Kidney tubule cell (primary cell): Measurements from ENCODE around the gene C12orf75.
"Not testable (repeated sequence)": the region's sequence is repeated elsewhere in the genome, so short reads cannot be mapped to it uniquely, and the experiment has no call there.

Experiments
- DNase-seq: peaks from one replicate; pipeline ENCODE4 v3.0.0-alpha.2; 2018; ENCODE audit warnings: low spot score

C12orf75 gene

DNA sequence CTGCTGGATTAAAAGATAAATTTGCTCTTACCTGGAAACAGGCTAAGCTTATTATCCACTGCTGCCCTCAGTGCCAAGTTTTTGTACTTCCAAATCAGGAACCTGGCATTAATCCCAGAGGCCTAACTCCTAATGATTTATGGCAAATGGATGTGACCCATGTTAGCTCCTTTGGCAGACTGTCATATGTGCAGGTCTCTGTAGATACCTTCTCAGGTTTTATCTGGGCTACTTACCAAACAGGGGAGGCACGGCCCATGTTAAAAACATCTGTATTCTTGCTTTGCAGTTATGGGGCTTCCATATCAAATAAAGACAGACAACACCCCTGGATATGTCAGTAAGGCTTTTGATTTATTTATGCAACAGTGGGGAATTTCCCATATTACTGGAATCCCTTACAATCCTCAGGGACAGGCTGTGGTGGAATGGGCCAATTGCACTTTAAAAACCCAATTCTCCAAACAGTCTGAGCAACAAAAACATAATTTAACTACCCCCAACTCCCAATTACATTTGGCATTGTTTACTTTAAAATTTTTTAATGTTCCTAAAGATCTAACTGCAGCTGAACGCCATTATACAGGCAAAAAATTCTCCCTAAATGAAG lies 19.9 kb upstream of the C12orf75 start:
- DNase-seq: not testable (repeated sequence)

DNA sequence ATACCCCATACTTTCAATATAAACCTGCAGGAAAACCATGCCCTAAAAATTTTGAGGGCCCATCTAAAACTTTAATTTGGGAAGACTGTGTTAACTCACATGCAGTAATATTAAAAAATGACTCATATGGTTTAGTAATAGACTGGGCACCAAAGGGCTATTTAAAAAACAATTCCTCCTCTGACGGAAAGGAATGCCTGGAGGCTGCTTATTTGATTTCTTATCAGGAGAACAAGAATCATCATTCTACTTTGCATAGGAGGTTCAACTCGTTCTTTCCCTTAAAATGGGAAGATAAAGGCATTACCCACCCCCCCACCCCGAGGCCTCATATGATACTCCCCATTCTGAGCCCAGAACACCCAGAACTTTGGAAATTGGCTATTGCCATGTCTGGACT lies 18.6 kb upstream of the C12orf75 start:
- DNase-seq: not testable (repeated sequence)

DNA sequence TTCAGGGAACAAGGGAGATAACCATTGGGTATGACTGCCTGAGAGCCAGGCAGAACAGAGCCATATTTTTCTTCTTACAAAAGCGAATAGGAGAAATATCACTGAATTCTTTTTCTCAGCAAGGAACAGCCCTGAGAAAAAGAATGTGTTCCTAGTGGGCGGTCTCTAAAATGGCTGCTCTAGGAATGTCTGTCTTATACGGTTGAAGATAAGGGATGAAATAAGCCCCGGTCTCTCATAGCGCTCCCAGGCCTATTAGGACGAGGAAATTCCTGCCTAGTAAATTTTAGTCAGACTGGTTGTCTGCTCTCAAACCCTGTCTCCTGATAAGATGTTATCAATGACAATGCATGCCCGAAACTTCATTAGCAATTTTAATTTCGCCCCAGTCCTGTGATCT lies 16.7 kb upstream of the C12orf75 start:
- not testable (repeated sequence) for DNase-seq

DNA sequence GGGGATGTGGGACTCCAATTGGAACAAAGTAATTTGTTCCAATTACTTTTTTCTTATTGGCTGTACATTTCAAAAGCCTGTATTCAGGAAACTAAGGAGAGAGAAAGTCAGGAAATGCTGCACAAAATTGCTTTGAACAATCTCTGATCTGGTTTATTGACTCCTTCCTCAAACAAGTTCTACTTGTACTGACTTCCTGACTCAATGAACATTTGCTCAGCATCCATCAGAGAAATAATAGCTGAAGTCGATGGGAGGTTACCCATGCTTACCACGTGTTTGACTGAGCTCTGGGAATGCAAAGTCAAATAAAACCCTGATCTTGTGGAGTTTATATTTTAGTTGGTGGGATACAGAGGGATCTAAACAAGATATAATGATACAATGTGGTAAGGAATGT lies 15.4 kb upstream of the C12orf75 start:
- no peak for DNase-seq

DNA sequence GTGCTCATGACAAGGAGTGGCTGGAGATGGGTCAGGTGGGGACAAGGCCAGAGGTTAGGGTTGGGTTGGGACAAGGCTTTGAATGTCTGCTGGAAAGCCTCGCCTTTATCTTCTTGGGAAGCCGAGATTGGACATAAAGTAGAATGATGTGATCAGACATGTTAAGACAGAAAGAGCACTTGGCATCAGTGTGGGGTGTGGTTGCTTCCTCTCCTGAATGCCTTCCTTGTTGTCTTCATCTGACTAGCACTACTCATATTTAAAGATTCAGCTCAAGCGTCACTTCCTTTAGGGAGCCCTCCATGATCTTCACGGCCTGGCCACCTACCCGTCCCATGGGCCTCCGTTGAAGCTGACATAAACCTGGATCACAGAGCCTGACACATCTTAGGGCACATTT lies 14.8 kb upstream of the C12orf75 start:
- no peak for DNase-seq

DNA sequence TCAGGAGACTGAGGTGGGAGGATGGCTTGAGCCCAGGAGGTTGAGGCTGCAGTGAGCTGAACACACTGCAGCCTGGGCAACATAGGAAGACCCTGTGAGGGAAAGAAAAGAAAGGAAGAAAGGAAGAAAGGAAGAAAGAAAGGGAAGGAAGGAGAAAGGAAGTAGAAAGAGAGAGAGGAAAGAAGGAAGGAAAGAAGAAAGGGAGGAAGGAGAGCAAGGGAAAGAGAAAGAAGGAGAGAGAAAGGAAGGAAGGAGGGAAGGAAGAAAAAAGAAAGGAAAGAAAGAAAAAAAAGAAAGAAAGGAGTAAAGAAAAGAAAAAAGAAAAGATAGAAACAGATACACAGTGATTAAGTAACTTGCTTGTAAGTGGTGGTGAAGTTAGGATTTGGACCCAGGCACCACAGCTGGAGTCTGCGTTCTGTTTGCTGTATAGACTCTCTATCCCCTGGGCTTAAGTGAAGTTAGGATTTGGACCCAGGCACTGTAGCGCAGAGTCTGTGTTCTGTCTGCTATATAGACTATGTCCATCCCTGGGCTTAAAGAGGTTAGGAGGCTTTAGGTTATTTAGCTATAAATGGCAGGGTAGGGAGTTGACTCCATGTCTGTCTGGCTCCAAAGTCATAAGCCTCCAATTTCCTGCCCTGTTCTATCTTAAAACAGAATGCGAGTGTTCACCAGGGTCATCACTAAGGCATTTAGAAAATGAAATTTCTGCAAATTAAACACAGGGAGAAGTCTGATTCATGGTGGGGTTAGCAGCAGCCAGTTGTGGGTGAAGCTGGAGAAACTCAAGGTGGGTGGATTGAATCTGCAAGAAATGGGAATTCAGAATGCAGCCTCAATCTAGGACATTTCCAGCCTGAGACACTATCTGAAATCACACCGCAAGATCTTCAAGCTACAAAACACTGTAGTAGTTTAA lies 13.3 kb upstream of the C12orf75 start:
- peak; percentile 90 for DNase-seq

DNA sequence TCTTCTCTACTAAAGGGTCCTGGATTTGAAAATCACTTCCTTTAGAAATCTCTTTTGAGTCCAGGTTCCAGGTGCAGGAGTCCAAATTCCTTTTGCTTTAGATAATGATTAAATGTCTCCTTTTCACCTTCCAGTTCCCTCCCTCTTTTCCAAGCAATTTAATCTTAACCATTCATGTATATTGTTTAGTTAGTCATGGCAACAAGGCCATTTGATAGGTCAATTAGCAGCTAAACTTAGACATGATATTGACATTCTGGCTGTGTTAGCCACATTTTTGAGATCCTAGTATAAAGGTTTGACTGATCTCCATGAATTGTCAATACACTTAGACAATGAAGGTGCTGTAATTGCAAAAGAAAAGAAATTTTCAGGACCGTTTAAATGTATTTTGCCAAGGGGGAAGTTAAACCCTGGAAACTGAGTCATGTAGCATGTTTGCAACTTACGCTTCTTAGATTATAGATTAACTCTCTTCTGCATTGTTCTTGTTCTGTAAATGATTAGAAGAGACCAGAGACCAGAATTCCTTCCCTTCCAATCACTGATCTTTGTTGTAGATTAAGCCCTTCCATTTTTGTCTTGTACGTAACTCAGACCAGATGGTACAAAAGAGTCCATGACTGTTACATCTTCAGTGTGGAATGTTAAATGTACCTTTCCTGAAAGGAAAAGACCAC lies 12.4 kb upstream of the C12orf75 start:
- DNase-seq: peak; percentile 99

DNA sequence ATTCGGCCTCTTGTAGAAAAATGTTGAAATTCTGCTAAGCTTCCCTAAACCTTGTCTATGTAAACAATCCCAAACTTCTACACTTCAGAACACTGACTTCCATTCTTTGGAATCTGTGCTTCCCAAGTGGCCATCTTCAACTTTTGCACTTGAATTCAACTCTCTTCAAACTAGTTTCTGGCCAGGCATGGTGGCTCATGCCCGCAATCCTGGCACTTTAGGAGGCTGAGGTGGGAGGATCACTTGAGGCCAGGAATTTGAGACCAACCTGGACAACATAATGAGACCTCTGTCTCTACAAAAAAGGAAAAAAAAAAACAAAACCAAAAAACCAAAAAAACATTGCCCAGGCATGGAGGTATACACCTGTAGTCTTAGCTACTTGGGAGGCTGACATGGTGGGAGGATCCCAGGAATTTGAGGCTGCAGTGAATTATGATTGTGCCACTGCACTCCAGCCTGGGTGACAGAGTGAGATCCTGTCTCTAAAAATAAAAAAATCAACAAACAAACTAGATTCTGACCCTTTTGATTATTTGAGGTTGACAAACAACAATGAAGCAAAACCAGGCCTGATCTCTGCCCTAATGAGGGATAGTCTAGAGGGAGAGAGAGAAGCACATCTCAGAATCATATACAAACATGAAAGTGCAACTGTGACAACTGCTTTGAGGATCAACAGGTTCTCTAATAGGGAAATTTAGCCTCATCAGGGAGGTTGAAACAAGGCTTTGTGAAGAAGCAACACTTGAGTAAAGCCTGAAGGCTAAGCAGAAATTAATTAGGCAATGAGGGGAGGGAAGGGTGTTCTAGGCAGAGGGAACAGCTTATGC lies 11.6 kb upstream of the C12orf75 start:
- peak; percentile 52 for DNase-seq

DNA sequence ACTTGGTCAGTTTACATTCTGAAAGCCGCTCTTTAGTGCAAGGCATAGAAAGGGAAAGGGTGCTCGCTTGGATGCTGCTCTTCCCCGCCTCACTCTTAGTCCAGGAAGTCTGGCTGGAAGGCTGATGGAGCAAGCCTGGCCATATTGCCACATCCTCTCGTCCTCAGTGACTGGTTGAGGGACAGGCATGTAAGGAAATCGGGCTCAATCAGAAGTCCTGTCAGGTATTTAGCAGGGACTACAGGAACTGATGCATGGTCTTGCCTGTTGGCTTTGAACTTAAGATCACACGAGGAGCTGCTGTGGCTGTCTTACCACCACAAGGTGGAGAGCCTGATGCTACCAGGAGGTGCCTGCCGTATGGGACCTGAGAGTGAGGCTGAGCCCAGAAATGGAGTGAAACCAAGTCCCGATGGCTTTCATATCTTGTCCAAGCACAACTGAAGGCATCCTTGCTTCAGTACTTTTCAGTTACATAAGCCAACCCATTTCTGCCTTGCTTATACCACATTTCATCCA lies 10.7 kb upstream of the C12orf75 start:
- DNase-seq: no peak

DNA sequence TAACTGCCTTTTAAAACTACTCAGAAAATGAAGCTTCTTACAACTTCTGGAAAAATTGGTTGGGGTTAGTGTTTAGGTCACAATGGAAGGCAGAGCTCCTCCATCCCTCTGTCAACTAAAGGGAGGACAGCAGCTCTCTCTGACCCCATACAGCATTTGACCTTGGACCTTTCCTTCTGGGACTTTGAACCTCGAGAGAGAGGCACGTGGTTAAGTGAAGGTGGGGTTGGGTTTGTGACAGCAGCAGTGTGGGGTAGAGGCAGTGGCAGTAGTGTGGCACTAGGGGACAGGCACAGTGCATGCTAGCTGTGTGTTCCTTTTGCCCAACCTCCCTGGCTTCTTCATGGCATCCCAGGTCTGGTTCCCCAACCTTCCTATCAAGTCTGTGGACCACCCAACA lies 9.4 kb upstream of the C12orf75 start:
- no peak for DNase-seq

DNA sequence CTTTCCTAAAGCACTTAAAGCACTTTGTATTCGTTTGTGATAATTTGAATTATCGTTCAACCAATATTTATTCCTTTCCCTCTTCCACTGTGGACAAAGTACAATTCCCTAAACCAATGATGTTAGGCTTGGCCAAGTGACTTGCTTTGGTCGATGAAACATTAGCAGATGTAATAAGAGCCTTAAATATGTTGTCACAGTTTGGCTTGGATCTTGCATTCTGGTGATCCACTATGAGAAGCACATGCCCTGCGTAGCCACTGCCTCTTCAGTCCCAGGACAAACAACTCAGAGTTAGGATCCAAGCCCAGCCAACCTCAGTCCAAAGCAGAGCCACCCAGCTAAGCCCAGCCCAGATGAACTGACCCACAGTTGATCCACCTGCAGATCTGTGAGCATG lies 8.4 kb upstream of the C12orf75 start:
- no peak for DNase-seq

DNA sequence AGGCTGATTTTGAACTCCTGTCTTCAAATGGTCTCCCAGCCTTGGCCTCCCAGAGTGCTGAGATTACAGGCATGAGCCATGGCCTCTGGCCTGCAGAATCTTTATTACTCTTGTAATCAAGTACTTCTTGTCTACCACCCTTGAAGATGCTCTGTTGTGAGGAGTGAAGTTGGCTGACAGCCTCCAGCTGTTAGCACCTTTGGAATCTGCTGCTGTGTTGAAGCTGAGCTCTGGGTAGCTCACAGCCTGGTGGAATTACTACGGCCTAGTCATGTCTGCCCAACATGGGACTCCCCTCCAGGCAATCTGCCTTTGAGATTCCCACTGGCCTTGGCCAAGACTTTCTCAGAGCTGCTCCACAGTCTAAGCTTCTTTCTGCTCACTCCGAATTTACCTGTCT lies 5.8 kb upstream of the C12orf75 start:
- no peak for DNase-seq

DNA sequence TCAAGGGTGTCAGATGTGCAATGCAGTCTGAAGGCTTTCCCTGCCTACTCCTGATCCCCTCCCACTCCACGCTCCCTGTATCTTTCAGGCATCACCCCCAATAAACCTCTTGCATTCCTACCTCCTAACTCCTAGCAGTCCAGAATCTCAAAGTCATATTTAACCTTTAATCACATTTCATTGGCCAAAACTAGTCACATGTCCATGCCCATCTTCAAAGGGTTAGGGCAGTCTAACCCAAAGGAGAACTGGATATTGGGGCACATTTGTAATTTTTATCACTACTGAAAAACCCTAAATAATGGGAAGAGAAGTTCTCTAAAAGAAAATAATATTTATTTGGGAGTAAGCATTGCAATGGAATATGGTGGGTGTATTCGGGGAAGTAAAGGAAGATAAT lies 5.4 kb upstream of the C12orf75 start:
- DNase-seq: no peak

DNA sequence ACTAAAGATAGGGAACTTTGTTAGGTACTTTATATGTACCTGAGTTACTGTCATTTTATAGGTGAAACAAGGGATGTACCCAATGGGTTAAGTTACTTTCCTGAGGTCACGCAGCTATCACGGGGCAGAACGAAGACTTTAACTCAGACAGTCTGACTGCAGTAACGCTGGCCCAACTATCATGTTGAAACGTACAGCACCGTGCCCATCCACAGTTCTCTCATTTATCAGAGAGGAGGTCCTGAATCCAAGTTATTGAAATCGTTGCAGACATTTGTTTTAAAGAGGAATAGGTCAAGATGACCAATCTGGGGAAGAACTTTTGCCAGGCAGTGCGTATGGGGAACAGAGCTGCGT lies 587 bp upstream of the C12orf75 start:
- DNase-seq: no peak

DNA sequence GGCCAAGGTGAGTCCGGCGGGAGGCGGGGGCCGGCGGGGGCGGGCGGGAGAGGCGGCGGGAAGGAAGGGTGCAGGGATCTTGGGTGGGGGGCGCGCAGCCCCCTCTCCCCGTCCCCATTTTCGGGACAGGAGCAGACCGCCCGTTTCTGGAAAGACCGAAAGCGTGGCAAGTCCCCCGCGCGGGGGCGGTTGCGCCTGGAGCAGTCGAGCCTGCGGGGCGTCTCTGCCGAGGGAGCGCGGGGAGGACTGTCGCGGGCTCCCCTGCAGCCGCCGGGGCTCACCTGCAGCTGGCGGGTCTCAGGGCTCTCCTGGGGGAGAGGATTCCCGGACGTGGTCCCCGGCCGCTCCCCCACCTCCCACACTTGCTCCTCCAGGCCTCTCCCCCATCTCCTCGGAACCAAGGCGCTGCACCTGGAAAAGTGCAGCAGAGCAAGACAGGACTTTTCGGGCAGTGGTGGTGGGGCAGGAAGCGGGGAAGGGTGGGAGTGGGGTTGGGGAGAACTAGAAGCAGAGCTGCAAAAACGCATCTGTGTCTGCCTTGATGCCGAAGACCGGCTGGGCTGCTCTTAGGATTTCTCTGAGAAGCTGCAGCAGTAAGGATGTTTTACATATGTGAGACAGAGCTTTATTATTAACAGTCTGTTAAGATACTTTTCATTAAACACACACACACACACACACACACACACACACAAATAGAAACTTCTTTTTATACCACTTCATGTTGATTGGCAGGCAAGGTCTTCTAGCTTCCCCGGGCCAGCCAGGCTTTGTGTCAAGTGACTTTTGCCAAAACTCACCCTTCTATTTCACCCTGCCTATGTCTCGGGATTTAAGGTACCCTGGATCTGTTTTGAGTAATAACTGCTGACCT lies 677 bp downstream of the C12orf75 start:
- peak; percentile 36 for DNase-seq

DNA sequence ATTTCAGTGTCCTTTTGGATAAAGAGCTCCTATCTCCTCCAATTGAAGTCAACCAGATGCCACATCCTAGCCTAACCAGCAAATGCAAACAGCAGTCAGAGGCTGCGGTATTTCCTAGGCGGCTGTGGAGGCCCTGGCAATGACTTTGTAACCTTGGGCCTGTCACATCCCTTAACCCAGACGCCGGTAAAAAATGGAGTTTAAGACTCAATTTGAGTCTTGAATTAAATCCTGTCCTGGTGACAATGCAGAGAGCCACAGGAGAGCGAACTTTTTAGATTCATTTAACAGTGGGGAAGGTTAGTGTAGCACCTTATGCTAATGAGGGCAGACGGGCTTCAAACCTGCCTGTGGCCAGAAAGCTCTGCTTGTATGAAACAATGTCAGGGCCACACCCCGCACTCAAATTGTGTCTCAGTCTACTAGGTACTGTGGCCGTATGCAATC lies 1.3 kb downstream of the C12orf75 start:
- DNase-seq: peak; percentile 66

DNA sequence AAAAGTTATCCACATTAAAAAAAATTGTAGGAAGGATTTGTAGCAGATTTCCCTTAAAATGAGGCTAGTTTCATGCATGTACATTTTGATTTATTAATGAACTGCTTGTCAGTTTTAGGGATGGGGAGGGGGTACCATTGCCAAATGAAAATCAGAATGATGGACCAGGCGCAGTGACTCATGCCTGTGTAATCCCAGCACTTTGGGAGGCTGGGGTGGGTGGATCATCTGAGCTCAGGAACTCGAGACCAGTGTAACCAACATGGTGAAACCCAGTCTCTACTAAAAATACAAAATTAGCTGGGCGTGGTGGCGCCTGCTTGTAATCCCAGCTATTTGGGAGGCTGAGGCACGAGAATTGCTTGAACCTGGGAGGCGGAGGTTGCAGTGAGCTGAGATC lies 1.8 kb downstream of the C12orf75 start:
- peak; percentile 65 for DNase-seq

DNA sequence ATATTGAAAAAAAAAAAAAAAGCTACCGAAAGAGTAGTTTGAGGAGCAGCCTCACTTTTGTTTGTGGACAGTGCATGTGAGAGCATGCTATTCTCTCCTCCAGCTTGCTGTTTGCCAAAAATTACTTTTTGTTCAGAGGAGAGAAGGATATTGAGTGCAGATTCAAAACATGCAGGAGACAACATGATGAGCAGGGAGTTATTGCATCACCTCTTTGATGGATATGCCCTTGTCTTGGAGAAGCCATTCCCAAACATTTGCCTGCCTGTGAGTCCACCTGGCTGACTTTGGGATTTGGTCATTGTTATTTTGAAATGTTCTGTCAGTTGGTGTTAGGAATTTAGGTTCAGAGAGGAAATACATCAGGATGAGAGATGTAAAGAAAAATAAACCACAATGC lies 2.4 kb downstream of the C12orf75 start:
- DNase-seq: no peak

DNA sequence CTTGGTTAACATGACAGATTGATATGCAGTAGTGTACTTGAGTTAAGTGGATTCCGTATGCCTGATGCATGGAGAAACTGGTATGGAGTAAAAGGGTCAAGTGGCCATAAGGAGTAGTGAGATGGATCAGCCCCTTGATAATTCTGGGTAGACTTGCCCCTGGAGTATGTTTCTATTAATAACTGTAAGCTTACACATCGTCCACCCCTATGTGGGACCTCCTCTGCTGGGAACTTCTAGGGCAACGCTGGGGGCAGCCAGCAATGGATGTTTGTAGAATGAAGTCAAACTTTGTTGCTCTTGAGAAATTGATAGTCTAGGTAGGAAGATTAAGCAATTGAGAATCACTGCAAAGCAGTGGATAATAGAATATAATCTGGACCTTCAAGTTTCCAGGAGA lies 3.5 kb downstream of the C12orf75 start:
- no peak for DNase-seq

DNA sequence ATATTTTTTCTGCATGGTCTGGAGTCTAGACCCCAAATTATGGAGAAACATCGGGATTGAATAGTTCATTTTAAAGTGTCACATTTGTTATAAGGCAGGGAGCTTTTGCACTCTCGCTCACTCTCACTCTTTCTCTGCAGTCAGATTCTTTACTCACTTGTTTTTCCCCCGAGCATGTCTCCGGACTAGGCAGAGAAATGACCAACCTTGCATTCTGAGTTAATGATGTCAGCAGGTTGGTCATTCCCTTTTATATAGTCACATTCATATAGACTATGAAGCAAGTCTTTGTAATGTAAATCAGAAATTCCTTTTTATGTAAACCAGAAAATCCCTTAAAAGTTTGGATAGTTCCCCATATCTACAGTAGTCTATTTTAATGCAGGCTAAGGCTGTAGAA lies 4.1 kb downstream of the C12orf75 start:
- DNase-seq: peak; percentile 76

DNA sequence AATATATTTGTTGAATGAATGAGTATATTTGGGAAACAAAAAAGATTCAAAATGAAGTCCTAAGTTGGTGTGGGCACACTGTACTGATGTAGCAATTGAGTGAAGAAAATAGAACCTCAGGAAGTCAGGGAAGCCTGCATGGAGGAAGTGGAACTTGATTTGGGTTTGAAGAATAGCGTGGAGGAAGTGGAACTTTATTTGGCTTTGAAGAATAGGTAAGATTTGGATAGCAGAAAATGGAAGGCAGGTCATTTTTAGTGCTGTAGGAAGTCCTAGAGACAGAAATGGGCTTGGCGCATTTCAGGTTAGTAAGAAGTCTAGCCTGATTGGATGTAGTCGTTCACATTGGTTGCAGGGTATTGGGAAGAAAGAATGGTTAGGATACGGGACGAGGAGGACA lies 5.4 kb downstream of the C12orf75 start:
- DNase-seq: no peak
